HepG2 (cell line): Measurements from ENCODE around the gene GUCA2B. TPM values are rescaled to one million over a fixed set of nuclear protein-coding genes. Genes with fewer than 3 reads are reported as not detected.

Source experiments
- ATAC-seq: fragments of 200-7000 bp; cut with Tn5 transposase; 3 replicates; pipeline ENCODE4 v1.9.1; 2020; ENCODE audit warnings: mild to moderate bottlenecking, moderate library complexity
- BruUV-seq: library from RNA; stranded (reverse); fragments of 400-500 nt; replicated peaks from 2 replicates; lab custom pipeline; 2021; lab: Mats Ljungman, UMichigan
- CTCF ChIA-PET: fragments of 300-600 bp; formaldehyde crosslinking; extraction: SDS; loops from one replicate; lab custom pipeline; 2021; ENCODE audit warnings: low total read pairs, inconsistent platforms, low intra/inter-chr PET ratio; lab: Yijun Ruan, JAX
- POLR2A ChIA-PET: fragments of 350-600 bp; sonication (Branson Sonifier 250); formaldehyde crosslinking; loops from one replicate; lab custom pipeline; 2020; ENCODE audit warnings: antibody characterized with exemption, inconsistent platforms; lab: Yijun Ruan, JAX
- DNase-seq: peaks from one replicate; pipeline ENCODE4 v3.0.0-alpha.2; 2015; ENCODE audit warnings: low spot score
- FAIRE-seq: peaks from 3 replicates; lab custom pipeline; 2011; peaks lifted over from hg19 to GRCh38; lab: Jason Lieb, UNC
- H2AFZ ChIP-seq: one replicate; pipeline ENCODE4 v1.6.1; 2011; ENCODE audit warnings: low read length, inconsistent platforms
- H3K27ac ChIP-seq: fragments of 300-600 bp; 3 replicates; pipeline ENCODE4 v1.8.0; 2011; ENCODE audit warnings: mixed run types, mild to moderate bottlenecking, mixed read lengths, low read length, inconsistent platforms; ENCODE audit not compliant: insufficient read depth; ENCODE audit errors: extremely low read length
- H3K27me3 ChIP-seq, 2 experiments: fragments of 200-600 bp in 1 of 2; 2 replicates in 1 of 2; 3 replicates in 1 of 2; pipeline versions ENCODE4 v1.6.0 to v1.8.0; 2011; ENCODE audit warnings: low read length in 2 of 2, mild to moderate bottlenecking in 2 of 2, moderate library complexity in 2 of 2, inconsistent platforms in 1 of 2; ENCODE audit not compliant: insufficient read depth in 2 of 2, control insufficient read depth in 1 of 2
- H3K36me3 ChIP-seq, 2 experiments: fragments of 200-600 bp in 1 of 2; replicated peaks in 1 of 2; 2 replicates in 1 of 2; 3 replicates in 1 of 2; pipeline versions ENCODE4 v1.5.1 to v1.8.0; 2011; ENCODE audit warnings: low read length in 2 of 2, inconsistent platforms in 1 of 2; ENCODE audit not compliant: insufficient read depth in 2 of 2, control insufficient read depth in 1 of 2
- H3K4me1 ChIP-seq: 2 replicates; pipeline ENCODE4 v1.5.1; 2012; ENCODE audit warnings: low read length, inconsistent platforms; ENCODE audit not compliant: insufficient read depth
- H3K4me2 ChIP-seq: 2 replicates; pipeline ENCODE4 v1.6.0; 2011; ENCODE audit warnings: low read depth, low read length, inconsistent platforms
- H3K4me3 ChIP-seq, 3 experiments: fragments of 200-600 bp in 1 of 3; sonication (generic), shearing (Covaris generic) in 1 of 3; replicated peaks in 1 of 3; 2 replicates each; pipeline ENCODE4 v1.5.1; 2011 to 2016; ENCODE audit warnings: low read length in 3 of 3, inconsistent platforms in 2 of 3, low read depth in 2 of 3, mild to moderate bottlenecking in 2 of 3, control low read depth in 1 of 3, mixed read lengths in 1 of 3; ENCODE audit not compliant: insufficient read depth in 1 of 3
- H3K79me2 ChIP-seq: one replicate; pipeline ENCODE4 v1.6.1; 2011; ENCODE audit warnings: low read length, inconsistent platforms; ENCODE audit not compliant: insufficient read depth
- H3K9ac ChIP-seq: 2 replicates; pipeline ENCODE4 v1.6.0; 2011; ENCODE audit warnings: mild to moderate bottlenecking, low read depth, low read length, inconsistent platforms; ENCODE audit not compliant: insufficient read depth
- H3K9me3 ChIP-seq: 2 replicates; pipeline ENCODE4 v1.5.1; 2012; ENCODE audit warnings: mild to moderate bottlenecking, low read length
- H4K20me1 ChIP-seq: 2 replicates; pipeline ENCODE4 v1.6.0; 2011; ENCODE audit warnings: inconsistent platforms, mild to moderate bottlenecking, low read length, moderate library complexity; ENCODE audit not compliant: insufficient read depth
- CREB1 ChIP-seq, 2 experiments: fragments of 450-650 bp in 1 of 2; IDR thresholded peaks; 2 replicates each; pipeline ENCODE4 v1.6.1; 2016 to 2017; ENCODE audit warnings: control low read depth in 1 of 2, mild to moderate bottlenecking in 1 of 2, missing compliant biosample characterization in 1 of 2, missing genetic modification characterization in 1 of 2
- HIVEP1 ChIP-seq: sonication (generic); formaldehyde crosslinking; IDR thresholded peaks from 2 replicates; pipeline ENCODE4 v1.4.0; 2020; ENCODE audit warnings: mild to moderate bottlenecking, missing genetic modification reagents
- MAFF ChIP-seq: IDR thresholded peaks from 2 replicates; pipeline ENCODE4 v1.6.1; 2011; ENCODE audit warnings: low read depth, low read length, improper control_type of control experiment
- MAZ ChIP-seq, 2 experiments: sonication (generic) in 1 of 2; formaldehyde crosslinking in 1 of 2; IDR thresholded peaks; 2 replicates each; pipeline versions ENCODE4 v1.5.0 to v1.6.1; 2012 to 2020; ENCODE audit warnings: low read depth in 2 of 2, mild to moderate bottlenecking in 2 of 2, borderline replicate concordance in 1 of 2, improper control_type of control experiment in 1 of 2, low read length in 1 of 2, missing genetic modification reagents in 1 of 2, moderate library complexity in 1 of 2
- NR3C1 ChIP-seq: sonication (generic); formaldehyde crosslinking; IDR thresholded peaks from 2 replicates; pipeline ENCODE4 v1.4.0; 2020; ENCODE audit warnings: missing genetic modification reagents
- POLR2G ChIP-seq: fragments of 200-400 bp; formaldehyde crosslinking; IDR thresholded peaks from 2 replicates; pipeline ENCODE4 v1.6.1; 2018; ENCODE audit warnings: mild to moderate bottlenecking, low read depth, low read length, moderate library complexity
- TOE1 ChIP-seq: sonication (generic); formaldehyde crosslinking; IDR thresholded peaks from 2 replicates; pipeline ENCODE4 v1.4.0; 2020; ENCODE audit warnings: mild to moderate bottlenecking, missing genetic modification reagents
- ZNF629 ChIP-seq: sonication (generic); formaldehyde crosslinking; conservative IDR thresholded peaks from 2 replicates; pipeline ENCODE4 v1.5.0; 2020; ENCODE audit warnings: missing genetic modification reagents
- ZNF720 ChIP-seq: sonication (generic); formaldehyde crosslinking; IDR thresholded peaks from 2 replicates; pipeline ENCODE4 v1.4.0; 2020; ENCODE audit warnings: missing genetic modification reagents
- ZNF776 ChIP-seq: sonication (generic); formaldehyde crosslinking; IDR thresholded peaks from 2 replicates; pipeline ENCODE4 v1.4.0; 2020; ENCODE audit warnings: mild to moderate bottlenecking, missing genetic modification reagents
- ZNF883 ChIP-seq: sonication (generic); formaldehyde crosslinking; IDR thresholded peaks from 2 replicates; pipeline ENCODE4 v1.5.1; 2020; ENCODE audit warnings: mild to moderate bottlenecking, missing genetic modification reagents; ENCODE audit errors: not compliant biosample characterization
- WGBS: methylation state at CpG from one replicate; pipeline ENCODE4 v1.1.6; 2017; ENCODE audit warnings: low lambda C conversion rate; 5-methylcytosine and 5-hydroxymethylcytosine counted together
- in situ Hi-C: cut with HindIII; loops from 2 replicates; pipeline ENCODE4 v1.10.0; 2017; ENCODE audit warnings: low pct_unique_long_range_greater_than_20kb; ENCODE audit not compliant: extremely low pct_ligation_motif_present
- intact Hi-C: fragments of 100-400 bp; cut with micrococcal nuclease; formaldehyde crosslinking; loops from one replicate; pipeline ENCODE4 v1.10.0; 2022; ENCODE audit not compliant: unreplicated experiment
- polyA plus RNA-seq, 8 experiments: library from polyadenylated mRNA; depleted of rRNA in 3 of 8; stranded (reverse) in 7 of 8; unstranded in 1 of 8; fragments of >200 nt; fragmentation: Illumina TruSeq in 4 of 8; extraction: Trizol in 4 of 8; gene quantifications; 2 replicates each; pipeline versions ENCODE4 v1.2.1 to v1.2.3, GENCODE V29; 2011 to 2016; ENCODE audit warnings: low read depth in 4 of 8, missing spikeins in 1 of 8, mixed read lengths in 1 of 8; ENCODE audit not compliant: insufficient read depth in 1 of 8
- total RNA-seq, 5 experiments: library from RNA; depleted of rRNA; stranded (reverse); fragments of >200 nt; fragmentation: Illumina TruSeq; extraction: Trizol; gene quantifications; 2 replicates each; pipeline ENCODE4 v1.2.3, GENCODE V29; 2016; ENCODE audit warnings: low read depth in 1 of 5
- TF ChIP-seq, protein P1 (sequence below): sonication (generic); formaldehyde crosslinking; IDR thresholded peaks from 2 replicates; pipeline ENCODE4 v1.4.0; 2020; ENCODE audit warnings: missing genetic modification reagents
- TF ChIP-seq, protein P2 (sequence below): sonication (generic); formaldehyde crosslinking; IDR thresholded peaks from 2 replicates; pipeline ENCODE4 v1.5.1; 2020; ENCODE audit warnings: mild to moderate bottlenecking, missing genetic modification reagents, moderate library complexity
- TF ChIP-seq, protein P3 (sequence below): sonication (generic); formaldehyde crosslinking; IDR thresholded peaks from 2 replicates; pipeline ENCODE4 v1.8.1; 2023; ENCODE audit warnings: mild to moderate bottlenecking, inconsistent platforms, moderate library complexity, missing genetic modification reagents, borderline replicate concordance

The GUCA2B gene
- total and polyA plus RNA-seq, 2 of the 13 experiments (the other 11 are each of a cell fraction or from before 2014, with no cell fraction given): not detected

DNA sequence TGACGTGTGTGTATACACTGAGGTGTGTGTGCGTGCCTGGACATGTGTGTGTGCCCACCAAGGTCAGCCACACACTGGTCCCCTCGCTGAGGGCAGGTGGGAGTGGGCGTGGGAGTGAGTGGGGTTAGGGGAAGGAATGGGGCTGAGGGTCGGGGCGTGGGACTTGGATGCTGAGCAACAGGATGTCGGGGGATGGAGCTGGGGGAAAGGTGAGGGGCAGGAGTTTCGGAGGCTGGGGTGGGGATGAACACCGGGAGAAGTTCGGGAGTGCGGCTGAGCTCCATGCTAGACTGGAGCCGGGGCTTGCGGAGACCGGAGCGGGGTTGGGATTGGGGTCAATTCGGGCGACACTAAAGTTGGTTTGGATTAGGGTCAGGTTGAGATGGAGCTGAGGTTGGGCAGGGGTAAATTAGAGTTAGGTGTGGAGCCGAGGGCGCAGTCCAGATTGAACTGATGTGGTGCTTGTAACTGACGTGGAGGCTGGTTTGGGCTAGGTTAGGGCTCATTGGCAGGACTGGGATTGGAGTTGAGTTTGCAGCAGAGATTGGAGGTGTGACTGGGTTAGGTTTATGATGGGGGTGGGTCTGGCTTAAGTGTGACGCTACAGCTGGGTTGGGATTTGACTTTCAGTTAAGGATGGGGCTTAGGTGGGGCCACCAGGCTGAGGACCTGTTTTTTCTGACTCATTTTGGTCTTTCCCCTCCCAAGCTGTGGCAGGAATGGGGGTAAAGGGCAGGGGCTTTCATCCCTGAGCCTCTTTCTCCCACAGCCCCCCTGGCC lies 14.6 kb downstream of the GUCA2B start:
- Histone ChIP-seq H2AFZ (no peak overlapping the region), H3K4me3 (no peak overlapping the region), H3K27ac (no peak overlapping the region), H3K79me2 (no peaks in the 10 kb centered on the region), H3K4me2 (no peak overlapping the region), H3K9me3 (no peaks in the 10 kb centered on the region), H3K36me3 (no peaks in the 10 kb centered on the region), H3K9ac (no peak overlapping the region), H3K27me3 (peaks cover 0 to 16% of the 10 kb centered on the region in 2 experiments; a peak in 2 of 5 replicates), H3K4me1 (peaks cover 51% of the 10 kb centered on the region), H4K20me1 (no peaks in the 10 kb centered on the region)
- BruUV-seq: no TSS peak
- CTCF ChIA-PET: no interaction called here
- TF ChIP-seq, protein P1, sequence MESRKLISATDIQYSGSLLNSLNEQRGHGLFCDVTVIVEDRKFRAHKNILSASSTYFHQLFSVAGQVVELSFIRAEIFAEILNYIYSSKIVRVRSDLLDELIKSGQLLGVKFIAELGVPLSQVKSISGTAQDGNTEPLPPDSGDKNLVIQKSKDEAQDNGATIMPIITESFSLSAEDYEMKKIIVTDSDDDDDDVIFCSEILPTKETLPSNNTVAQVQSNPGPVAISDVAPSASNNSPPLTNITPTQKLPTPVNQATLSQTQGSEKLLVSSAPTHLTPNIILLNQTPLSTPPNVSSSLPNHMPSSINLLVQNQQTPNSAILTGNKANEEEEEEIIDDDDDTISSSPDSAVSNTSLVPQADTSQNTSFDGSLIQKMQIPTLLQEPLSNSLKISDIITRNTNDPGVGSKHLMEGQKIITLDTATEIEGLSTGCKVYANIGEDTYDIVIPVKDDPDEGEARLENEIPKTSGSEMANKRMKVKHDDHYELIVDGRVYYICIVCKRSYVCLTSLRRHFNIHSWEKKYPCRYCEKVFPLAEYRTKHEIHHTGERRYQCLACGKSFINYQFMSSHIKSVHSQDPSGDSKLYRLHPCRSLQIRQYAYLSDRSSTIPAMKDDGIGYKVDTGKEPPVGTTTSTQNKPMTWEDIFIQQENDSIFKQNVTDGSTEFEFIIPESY: no peak
- no peak for TF ChIP-seq NR3C1
- no peak for TF ChIP-seq ZNF629 (CRISPR knock-in tag)
- TF ChIP-seq TOE1 (CRISPR knock-in tag): no peak
- TF ChIP-seq ZNF720 (CRISPR knock-in tag): no peak
- TF ChIP-seq MAZ (IDR thresholded peaks at IDR 0.05; ENCODE audit: borderline replicate concordance, low read depth, low read length): no peak
- no peak for TF ChIP-seq MAZ (CRISPR knock-in tag; IDR thresholded peaks at IDR 0.05; ENCODE audit: low read depth)
- TF ChIP-seq ZNF883 (CRISPR knock-in tag): no peak
- no peak for TF ChIP-seq POLR2G
- no peak for TF ChIP-seq CREB1 (IDR thresholded peaks at IDR 0.05)
- no peak for TF ChIP-seq CREB1 (CRISPR knock-in tag; IDR thresholded peaks at IDR 0.05)
- TF ChIP-seq, protein P2, sequence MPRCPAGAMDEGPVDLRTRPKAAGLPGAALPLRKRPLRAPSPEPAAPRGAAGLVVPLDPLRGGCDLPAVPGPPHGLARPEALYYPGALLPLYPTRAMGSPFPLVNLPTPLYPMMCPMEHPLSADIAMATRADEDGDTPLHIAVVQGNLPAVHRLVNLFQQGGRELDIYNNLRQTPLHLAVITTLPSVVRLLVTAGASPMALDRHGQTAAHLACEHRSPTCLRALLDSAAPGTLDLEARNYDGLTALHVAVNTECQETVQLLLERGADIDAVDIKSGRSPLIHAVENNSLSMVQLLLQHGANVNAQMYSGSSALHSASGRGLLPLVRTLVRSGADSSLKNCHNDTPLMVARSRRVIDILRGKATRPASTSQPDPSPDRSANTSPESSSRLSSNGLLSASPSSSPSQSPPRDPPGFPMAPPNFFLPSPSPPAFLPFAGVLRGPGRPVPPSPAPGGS (CRISPR knock-in tag): no peak
- TF ChIP-seq HIVEP1 (CRISPR knock-in tag): no peak
- TF ChIP-seq MAFF: no peak
- no peak for TF ChIP-seq ZNF776 (CRISPR knock-in tag)
- TF ChIP-seq, protein P3, sequence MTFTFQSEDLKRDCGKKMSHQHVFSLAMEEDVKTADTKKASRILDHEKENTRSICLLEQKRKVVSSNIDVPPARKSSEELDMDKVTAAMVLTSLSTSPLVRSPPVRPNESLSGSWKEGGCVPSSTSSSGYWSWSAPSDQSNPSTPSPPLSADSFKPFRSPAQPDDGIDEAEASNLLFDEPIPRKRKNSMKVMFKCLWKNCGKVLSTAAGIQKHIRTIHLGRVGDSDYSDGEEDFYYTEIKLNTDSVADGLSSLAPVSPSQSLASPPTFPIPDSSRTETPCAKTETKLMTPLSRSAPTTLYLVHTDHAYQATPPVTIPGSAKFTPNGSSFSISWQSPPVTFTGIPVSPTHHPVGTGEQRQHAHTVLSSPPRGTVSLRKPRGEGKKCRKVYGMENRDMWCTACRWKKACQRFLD (CRISPR knock-in tag): no peak
- no peak for ATAC-seq
- intact Hi-C loops: no loop called here
- in situ Hi-C loops: no loop called here
- POLR2A ChIA-PET: no interaction called here
- FAIRE-seq: no peak
- 61% methylated on average over 21 of the region's 21 CpGs for WGBS
- DNase-seq: no peak
